ENCODE measurements around the gene HSBP1L1. TPM values are rescaled to one million over a fixed set of nuclear protein-coding genes. Genes with fewer than 3 reads are reported as not detected.

HSBP1L1 gene
- total RNA-seq, 4 donors from 2014 or later, result 18.0 to 35.4 (median 29.7) TPM

DNA sequence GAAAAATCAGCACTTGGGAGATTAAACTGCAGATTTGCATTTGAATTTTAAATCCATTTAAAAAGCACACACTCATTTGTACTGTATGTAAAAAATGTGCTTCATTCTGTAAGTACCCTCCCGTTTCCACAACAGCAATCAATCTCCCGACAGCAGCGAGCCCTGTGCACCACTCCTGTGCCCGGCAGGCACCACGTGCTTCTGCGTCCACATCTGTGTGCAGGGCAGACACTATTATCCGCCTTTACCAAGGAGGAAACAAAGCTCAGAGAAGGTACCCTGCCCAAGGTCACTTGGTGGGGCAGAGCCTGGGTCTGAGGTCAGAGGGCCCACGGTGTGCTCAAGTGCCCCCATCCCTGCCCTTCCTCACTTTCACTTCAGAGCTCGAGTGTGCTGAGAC, 7.5 kb downstream of the HSBP1L1 start:
- Histone ChIP-seq H3K4me3 (no peak overlapping the region), H3K27me3 (no peaks in the 10 kb centered on the region), H3K27ac (no peak overlapping the region), H3K36me3 (peaks cover 0 to 90% (median 9%) of the 10 kb centered on the region in 3 donors), H3K9me3 (no peaks in the 10 kb centered on the region), H3K4me1 (no peaks in the 10 kb centered on the region)
- DNase-seq (ENCODE audit: low spot score in 2 of 2), result no peak
- TF ChIP-seq EP300 (IDR thresholded peaks at IDR 0.05) (no peak), POLR2A (IDR thresholded peaks at IDR 0.05) (no peak)
- TF ChIP-seq, protein P1, sequence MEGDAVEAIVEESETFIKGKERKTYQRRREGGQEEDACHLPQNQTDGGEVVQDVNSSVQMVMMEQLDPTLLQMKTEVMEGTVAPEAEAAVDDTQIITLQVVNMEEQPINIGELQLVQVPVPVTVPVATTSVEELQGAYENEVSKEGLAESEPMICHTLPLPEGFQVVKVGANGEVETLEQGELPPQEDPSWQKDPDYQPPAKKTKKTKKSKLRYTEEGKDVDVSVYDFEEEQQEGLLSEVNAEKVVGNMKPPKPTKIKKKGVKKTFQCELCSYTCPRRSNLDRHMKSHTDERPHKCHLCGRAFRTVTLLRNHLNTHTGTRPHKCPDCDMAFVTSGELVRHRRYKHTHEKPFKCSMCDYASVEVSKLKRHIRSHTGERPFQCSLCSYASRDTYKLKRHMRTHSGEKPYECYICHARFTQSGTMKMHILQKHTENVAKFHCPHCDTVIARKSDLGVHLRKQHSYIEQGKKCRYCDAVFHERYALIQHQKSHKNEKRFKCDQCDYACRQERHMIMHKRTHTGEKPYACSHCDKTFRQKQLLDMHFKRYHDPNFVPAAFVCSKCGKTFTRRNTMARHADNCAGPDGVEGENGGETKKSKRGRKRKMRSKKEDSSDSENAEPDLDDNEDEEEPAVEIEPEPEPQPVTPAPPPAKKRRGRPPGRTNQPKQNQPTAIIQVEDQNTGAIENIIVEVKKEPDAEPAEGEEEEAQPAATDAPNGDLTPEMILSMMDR (IDR thresholded peaks at IDR 0.05), result no peak
- 79 to 88% methylated on average over 9 of the region's 9 CpGs for WGBS, 2 donors

DNA sequence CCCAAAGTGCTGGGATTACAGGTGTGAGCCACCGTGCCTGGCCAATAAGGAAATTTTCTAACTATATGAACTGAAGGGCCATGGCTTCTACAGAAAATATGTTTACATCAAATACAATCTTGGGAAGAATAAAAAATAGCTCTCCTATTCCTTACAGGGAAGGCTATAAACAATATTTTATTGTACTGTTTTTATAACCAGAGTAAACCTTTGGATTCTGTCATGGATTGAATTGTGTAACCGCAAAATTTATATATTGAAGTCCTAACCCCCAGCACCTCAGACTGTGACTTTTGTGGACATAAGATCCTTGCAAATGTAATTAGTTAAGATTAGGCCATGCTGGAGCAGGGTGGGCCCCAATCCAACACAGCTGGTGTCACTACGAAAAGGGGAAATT, 8.3 kb downstream of the HSBP1L1 start:
- Histone ChIP-seq H3K36me3 (peaks cover 0 to 89% (median 9%) of the 10 kb centered on the region in 3 donors), H3K4me1 (no peaks in the 10 kb centered on the region), H3K9me3 (no peaks in the 10 kb centered on the region), H3K4me3 (no peak overlapping the region), H3K27me3 (no peaks in the 10 kb centered on the region), H3K27ac (no peak overlapping the region)
- no peak for DNase-seq (ENCODE audit: low spot score in 2 of 2)
- no peak for TF ChIP-seq POLR2A (IDR thresholded peaks at IDR 0.05)
- TF ChIP-seq EP300 (IDR thresholded peaks at IDR 0.05), result no peak
- TF ChIP-seq, protein P1 (IDR thresholded peaks at IDR 0.05), result no peak
- 88 to 91% methylated on average over 3 of the region's 3 CpGs for WGBS, 2 donors

DNA sequence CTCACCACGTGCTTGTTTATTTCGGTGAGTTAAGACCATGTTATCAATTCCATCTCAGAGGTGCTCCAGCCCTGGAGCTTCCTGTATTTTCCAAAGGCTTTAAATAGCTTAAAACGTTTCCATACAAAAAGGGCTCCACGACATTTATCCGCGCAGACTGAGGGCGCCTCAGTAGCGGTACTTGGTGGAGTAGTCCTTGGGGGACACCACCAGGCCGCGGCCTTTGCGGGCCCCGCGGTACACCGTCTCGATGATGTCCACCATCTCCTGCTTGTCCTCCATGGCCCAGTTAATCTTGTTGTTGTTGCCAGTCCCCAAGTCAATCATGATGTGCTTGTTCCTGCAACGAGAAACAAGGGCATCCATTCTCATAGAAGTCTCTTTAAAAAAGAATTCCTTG, 9.1 kb downstream of the HSBP1L1 start:
- no peak for DNase-seq (ENCODE audit: low spot score in 2 of 2)
- TF ChIP-seq EP300 (IDR thresholded peaks at IDR 0.05), result no peak
- no peak for TF ChIP-seq POLR2A (IDR thresholded peaks at IDR 0.05)
- TF ChIP-seq, protein P1 (IDR thresholded peaks at IDR 0.05), result no peak
- H3K4me3 ChIP-seq, result no peak overlapping the region
- H3K9me3 ChIP-seq, result no peaks in the 10 kb centered on the region
- 89 to 90% methylated on average over 16 of the region's 16 CpGs for WGBS, 2 donors
- H3K27ac ChIP-seq, result no peak overlapping the region
- H3K36me3 ChIP-seq, result peaks cover 0 to 81% (median 9%) of the 10 kb centered on the region in 3 donors
- H3K27me3 ChIP-seq, result no peaks in the 10 kb centered on the region
- H3K4me1 ChIP-seq, result no peaks in the 10 kb centered on the region

DNA sequence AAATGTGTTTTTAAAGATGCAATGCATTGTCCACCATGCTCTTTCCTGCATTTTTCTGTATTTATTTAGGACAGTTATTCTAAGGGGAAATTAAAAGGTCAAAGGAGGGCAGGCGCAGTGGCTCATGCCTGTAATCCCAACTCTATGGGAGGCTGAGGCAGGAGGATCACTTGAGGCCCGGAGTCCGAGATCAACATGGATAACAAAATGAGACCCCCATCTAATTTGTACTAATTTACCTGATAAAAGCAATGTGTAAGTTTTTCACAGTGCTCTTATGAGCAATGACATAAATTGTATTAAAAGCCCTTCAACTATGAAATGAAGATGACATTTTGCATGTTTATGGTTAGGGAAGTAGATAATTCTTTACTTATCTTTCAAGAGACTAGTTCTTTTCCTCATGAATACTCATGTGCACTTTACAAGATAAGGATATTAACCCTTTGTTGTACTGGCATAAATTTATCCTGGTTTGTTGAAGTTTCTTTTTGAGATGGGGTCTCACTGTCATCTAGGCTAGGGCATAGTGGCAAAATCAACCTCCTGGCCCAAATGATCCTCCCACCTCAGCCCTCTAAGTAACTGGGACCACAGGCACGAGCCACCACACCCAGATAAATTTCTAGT, 9.7 kb downstream of the HSBP1L1 start:
- Histone ChIP-seq H3K27ac (no peak overlapping the region), H3K36me3 (peaks cover 0 to 80% (median 9%) of the 10 kb centered on the region in 3 donors), H3K9me3 (no peaks in the 10 kb centered on the region), H3K4me1 (no peaks in the 10 kb centered on the region), H3K4me3 (no peak overlapping the region), H3K27me3 (no peaks in the 10 kb centered on the region)
- TF ChIP-seq EP300 (IDR thresholded peaks at IDR 0.05) (no peak), POLR2A (IDR thresholded peaks at IDR 0.05) (no peak)
- TF ChIP-seq, protein P1 (IDR thresholded peaks at IDR 0.05), result no peak
- DNase-seq (ENCODE audit: low spot score in 2 of 2), result no peak
- 94 to 96% methylated on average over 4 of the region's 4 CpGs for WGBS, 2 donors

DNA sequence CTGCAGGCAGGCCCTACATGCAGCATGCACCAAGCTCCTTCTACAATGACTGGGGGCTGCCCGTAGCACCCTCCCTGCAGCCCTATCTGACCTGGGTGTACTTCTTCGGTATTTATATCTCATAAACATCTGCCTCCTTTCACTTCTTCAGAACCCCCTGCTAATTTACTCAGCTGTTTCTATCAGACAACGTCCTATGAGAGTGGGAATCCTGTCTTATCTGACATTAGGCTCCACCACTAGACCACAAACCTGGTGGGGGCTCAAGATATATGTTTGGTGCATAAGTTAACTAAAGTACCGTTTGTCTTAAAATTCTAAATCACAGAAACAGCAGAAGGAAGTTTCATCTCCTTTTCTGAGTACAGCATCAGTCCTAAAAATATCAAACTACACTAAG, 10.6 kb downstream of the HSBP1L1 start:
- H3K4me3 ChIP-seq, result no peak overlapping the region
- no peaks in the 10 kb centered on the region for H3K9me3 ChIP-seq
- H3K4me1 ChIP-seq, result no peaks in the 10 kb centered on the region
- H3K27me3 ChIP-seq, result no peaks in the 10 kb centered on the region
- TF ChIP-seq, protein P1 (IDR thresholded peaks at IDR 0.05), result no peak
- TF ChIP-seq POLR2A (IDR thresholded peaks at IDR 0.05) (no peak), EP300 (IDR thresholded peaks at IDR 0.05) (no peak)
- peaks cover 0 to 75% (median 9%) of the 10 kb centered on the region in 3 donors for H3K36me3 ChIP-seq
- WGBS, 2 donors, result 88 to 91% methylated on average over 4 of the region's 4 CpGs
- DNase-seq (ENCODE audit: low spot score in 2 of 2), result no peak
- H3K27ac ChIP-seq, result no peak overlapping the region
